Small intestine (tissue), 7 donors: ENCODE measurements around the gene KLF7. TPM values are rescaled to one million over a fixed set of nuclear protein-coding genes. Genes with fewer than 3 reads are reported as not detected.

Source experiments
- DNase-seq, 2 donors: peaks; one replicate each; pipeline versions ENCODE4 v3.0.0 to v3.0.0-alpha.2; 2013
- FAIRE-seq: peaks from 2 replicates; lab custom pipeline; 2012; peaks lifted over from hg19 to GRCh38; lab: Jason Lieb, UNC
- H3K27ac ChIP-seq, 3 donors: one replicate each; pipeline ENCODE4 v1.5.1; 2013; ENCODE audit warnings: low read length in 2 of 3, mild to moderate bottlenecking in 2 of 3, control low read depth in 1 of 3, inconsistent platforms in 1 of 3, low read depth in 1 of 3, moderate library complexity in 1 of 3
- H3K27me3 ChIP-seq, 3 donors: one replicate each; pipeline ENCODE4 v1.6.1; 2013; ENCODE audit warnings: low read length in 3 of 3, inconsistent platforms in 1 of 3; ENCODE audit not compliant: control insufficient read depth in 3 of 3, insufficient read depth in 3 of 3
- H3K36me3 ChIP-seq, 3 donors: one replicate each; pipeline ENCODE4 v1.6.1; 2013; ENCODE audit warnings: low read length in 3 of 3, inconsistent platforms in 1 of 3, low read depth in 1 of 3, mild to moderate bottlenecking in 1 of 3, moderate library complexity in 1 of 3; ENCODE audit not compliant: control insufficient read depth in 3 of 3, insufficient read depth in 2 of 3
- H3K4me1 ChIP-seq, 3 donors: one replicate each; pipeline ENCODE4 v1.6.1; 2013; ENCODE audit warnings: low read length in 2 of 3, inconsistent platforms in 1 of 3, low read depth in 1 of 3, mild to moderate bottlenecking in 1 of 3, moderate library complexity in 1 of 3; ENCODE audit not compliant: control insufficient read depth in 3 of 3, insufficient read depth in 2 of 3
- H3K4me3 ChIP-seq, 3 donors: one replicate each; pipeline ENCODE4 v1.5.1; 2013; ENCODE audit warnings: low read length in 3 of 3, control low read depth in 1 of 3, inconsistent platforms in 1 of 3, low read depth in 1 of 3, mild to moderate bottlenecking in 1 of 3, moderate library complexity in 1 of 3
- H3K9me3 ChIP-seq, 2 donors: one replicate each; pipeline ENCODE4 v1.6.1; 2013; ENCODE audit warnings: low read depth in 1 of 2, low read length in 1 of 2; ENCODE audit not compliant: control insufficient read depth in 2 of 2, insufficient read depth in 1 of 2
- WGBS, 3 donors: extraction: QIAGEN DNeasy Blood & Tissue Kit; methylation state at CpG; one replicate each; pipeline ENCODE4 v1.1.7; 2013; 5-methylcytosine and 5-hydroxymethylcytosine counted together
- polyA plus RNA-seq, 4 donors: library from polyadenylated mRNA; stranded (reverse) in 3 of 4; unstranded in 1 of 4; fragments of 200-250 nt in 3 of 4; fragments of 120-200 nt in 1 of 4; gene quantifications; one replicate each; pipeline versions ENCODE4 v1.2.1 to v1.2.3, GENCODE V29; 2013
- donor health status: healthy with polysubstance abuse.
- donor health status: control.
- donor health status: control.
- donor health status: Bipolar disorder and iron deficiency.
- donor health status: healthy.

The KLF7 gene
- polyA plus RNA-seq, 4 donors: 1.1 to 11.7 (median 9.0) TPM

GRCh38 chr2:207132019-207132418, 33.7 kb downstream of the KLF7 start:
- Histone ChIP-seq H3K4me1 (peaks cover 0 to 12% (median 3%) of the 10 kb centered on the region in 3 donors), H3K4me3 (no peak overlapping the region), H3K27ac (peak overlapping the region in 1 of 3 donors; percentile 1), H3K27me3 (no peaks in the 10 kb centered on the region), H3K36me3 (no peaks in the 10 kb centered on the region), H3K9me3 (peaks cover 0 to 4% of the 10 kb centered on the region in 2 donors)
- FAIRE-seq (no peak), DNase-seq (no peak)

GRCh38 chr2:207131594-207131993, 34.2 kb downstream of the KLF7 start:
- H3K9me3 ChIP-seq: peaks cover 0 to 4% of the 10 kb centered on the region in 2 donors
- peak overlapping the region in 1 of 3 donors; percentile 1 for H3K27ac ChIP-seq
- H3K4me3 ChIP-seq: no peak overlapping the region
- H3K36me3 ChIP-seq: no peaks in the 10 kb centered on the region
- H3K27me3 ChIP-seq: no peaks in the 10 kb centered on the region
- 61 to 76% (median 70%) methylated on average over 2 of the region's 2 CpGs for WGBS, 3 donors
- DNase-seq: no peak
- peaks cover 0 to 12% (median 3%) of the 10 kb centered on the region in 3 donors for H3K4me1 ChIP-seq
- FAIRE-seq: no peak

GRCh38 chr2:207130958-207131521, 34.7 kb downstream of the KLF7 start:
- WGBS, 3 donors: 55 to 72% (median 61%) methylated on average over 2 of the region's 2 CpGs
- no peaks in the 10 kb centered on the region for H3K27me3 ChIP-seq
- H3K36me3 ChIP-seq: no peaks in the 10 kb centered on the region
- H3K9me3 ChIP-seq: peaks cover 0 to 4% of the 10 kb centered on the region in 2 donors
- peaks cover 0 to 12% (median 3%) of the 10 kb centered on the region in 3 donors for H3K4me1 ChIP-seq
- DNase-seq (no peak), FAIRE-seq (no peak)
- no peak overlapping the region for H3K4me3 ChIP-seq
- peak overlapping the region in 1 of 3 donors; percentile 23 for H3K27ac ChIP-seq

GRCh38 chr2:207129821-207130220, 35.9 kb downstream of the KLF7 start:
- H3K4me1 ChIP-seq: peaks cover 0 to 5% (median 3%) of the 10 kb centered on the region in 3 donors
- H3K27me3 ChIP-seq: no peaks in the 10 kb centered on the region
- H3K9me3 ChIP-seq: peaks cover 0 to 4% of the 10 kb centered on the region in 2 donors
- no peaks in the 10 kb centered on the region for H3K36me3 ChIP-seq
- no peak for FAIRE-seq
- no peak overlapping the region for H3K27ac ChIP-seq
- H3K4me3 ChIP-seq: no peak overlapping the region
- peak in 1 of 2 donors; percentile 25 for DNase-seq
- 52 to 71% (median 55%) methylated on average over 4 of the region's 4 CpGs for WGBS, 3 donors

- FAIRE-seq (no peak), DNase-seq (no peak)
- Histone ChIP-seq H3K4me1 (peaks cover 0 to 3% (median 0%) of the 10 kb centered on the region in 3 donors), H3K27me3 (no peaks in the 10 kb centered on the region), H3K27ac (no peak overlapping the region), H3K4me3 (no peak overlapping the region), H3K36me3 (peaks cover 0 to 4% (median 0%) of the 10 kb centered on the region in 3 donors), H3K9me3 (peaks cover 0 to 4% of the 10 kb centered on the region in 2 donors)
- 93 to 97% (median 96%) methylated on average over 4 of the region's 4 CpGs for WGBS, 3 donors
These were observed 36.9 kb downstream of the KLF7 start for GRCh38 chr2:207128867-207129266.

GRCh38 chr2:207126724-207127308, 38.9 kb downstream of the KLF7 start:
- 92 to 97% (median 95%) methylated on average over 4 of the region's 4 CpGs for WGBS, 3 donors
- Histone ChIP-seq H3K9me3 (peaks cover 0 to 4% of the 10 kb centered on the region in 2 donors), H3K27me3 (no peaks in the 10 kb centered on the region), H3K4me3 (no peak overlapping the region), H3K4me1 (no peaks in the 10 kb centered on the region), H3K36me3 (peaks cover 0 to 12% (median 5%) of the 10 kb centered on the region in 3 donors), H3K27ac (no peak overlapping the region)
- DNase-seq (no peak), FAIRE-seq (no peak)

- H3K36me3 ChIP-seq: peaks cover 0 to 12% (median 5%) of the 10 kb centered on the region in 3 donors
- DNase-seq (no peak), FAIRE-seq (no peak)
- peaks cover 0 to 4% of the 10 kb centered on the region in 2 donors for H3K9me3 ChIP-seq
- H3K4me1 ChIP-seq: no peaks in the 10 kb centered on the region
- H3K27ac ChIP-seq: no peak overlapping the region
- WGBS, 3 donors: 91 to 95% (median 93%) methylated on average over 31 of the region's 31 CpGs
- H3K4me3 ChIP-seq: no peak overlapping the region
- no peaks in the 10 kb centered on the region for H3K27me3 ChIP-seq
These were observed 41.9 kb downstream of the KLF7 start for GRCh38 chr2:207123776-207124391.

- WGBS, 3 donors: 67 to 78% (median 77%) methylated on average over 4 of the region's 4 CpGs
- DNase-seq (no peak), FAIRE-seq (no peak)
- H3K27ac ChIP-seq: no peak overlapping the region
- H3K27me3 ChIP-seq: no peaks in the 10 kb centered on the region
- H3K36me3 ChIP-seq: peaks cover 0 to 12% (median 5%) of the 10 kb centered on the region in 3 donors
- H3K4me3 ChIP-seq: no peak overlapping the region
- H3K4me1 ChIP-seq: no peaks in the 10 kb centered on the region
- H3K9me3 ChIP-seq: peaks cover 0 to 4% of the 10 kb centered on the region in 2 donors
These were observed 42.4 kb downstream of the KLF7 start for GRCh38 chr2:207123335-207123744.
